Osteoblast (primary cell): ENCODE data around the gene IGF2R. TPM values are rescaled to one million over a fixed set of nuclear protein-coding genes. Genes with fewer than 3 reads are reported as not detected.

Experiments used
- DNase-seq: peaks from one replicate; pipeline ENCODE4 v3.0.0; 2011; ENCODE audit warnings: low spot score, mixed read lengths; ENCODE audit not compliant: insufficient read length; ENCODE audit errors: missing footprints
- H2AFZ ChIP-seq: 2 replicates; pipeline ENCODE4 v1.6.0; 2011; ENCODE audit warnings: mild to moderate bottlenecking, low read length
- H3K27ac ChIP-seq: 2 replicates; pipeline ENCODE4 v1.5.1; 2011; ENCODE audit warnings: mild to moderate bottlenecking, low read depth, low read length, moderate library complexity
- H3K27me3 ChIP-seq: 2 replicates; pipeline ENCODE4 v1.6.0; 2012; ENCODE audit warnings: mild to moderate bottlenecking, control low read depth, inconsistent platforms, low read length, moderate library complexity; ENCODE audit not compliant: insufficient read depth
- H3K36me3 ChIP-seq: 2 replicates; pipeline ENCODE4 v1.5.1; 2011; ENCODE audit warnings: mild to moderate bottlenecking, low read length, control low read depth, moderate library complexity; ENCODE audit not compliant: insufficient read depth
- H3K4me1 ChIP-seq: 2 replicates; pipeline ENCODE4 v1.5.1; 2011; ENCODE audit warnings: mild to moderate bottlenecking, low read length, control low read depth, moderate library complexity; ENCODE audit not compliant: insufficient read depth
- H3K4me2 ChIP-seq: 2 replicates; pipeline ENCODE4 v1.6.0; 2011; ENCODE audit warnings: mild to moderate bottlenecking, low read length; ENCODE audit not compliant: insufficient read depth
- H3K4me3 ChIP-seq: fragments of 200-600 bp; sonication (generic); 3 replicates; pipeline ENCODE4 v1.5.1; 2012; ENCODE audit warnings: mild to moderate bottlenecking, low read length, inconsistent platforms; ENCODE audit not compliant: insufficient read depth
- H3K79me2 ChIP-seq: 2 replicates; pipeline ENCODE4 v1.6.0; 2012; ENCODE audit warnings: mild to moderate bottlenecking, low read length, control low read depth, inconsistent platforms; ENCODE audit not compliant: insufficient read depth
- H3K9me3 ChIP-seq: 2 replicates; pipeline ENCODE4 v1.5.1; 2011; ENCODE audit warnings: low read depth, low read length, control low read depth
- H4K20me1 ChIP-seq: 2 replicates; pipeline ENCODE4 v1.6.0; 2012; ENCODE audit warnings: mild to moderate bottlenecking, low read length, control low read depth; ENCODE audit not compliant: insufficient read depth
- CTCF ChIP-seq: IDR thresholded peaks from 2 replicates; pipeline ENCODE4 v1.5.1; 2011; ENCODE audit warnings: mild to moderate bottlenecking, low read depth, low read length, moderate library complexity; ENCODE audit errors: extremely low read depth
- total RNA-seq: library from RNA; depleted of rRNA; stranded (reverse); fragments of >200 nt; gene quantifications from 2 replicates; pipeline ENCODE4 v1.2.3, GENCODE V29; 2012

IGF2R gene
- total RNA-seq, 1 donor, result 174 TPM

GRCh38 chr6:159969204-159969912 is 476 bp downstream of the IGF2R start:
- H3K27ac ChIP-seq, result peak overlapping the region; percentile 76
- no peak for TF ChIP-seq CTCF
- H3K36me3 ChIP-seq, result no peaks in the 10 kb centered on the region
- peak; percentile 87 for DNase-seq
- peak overlapping the region; percentile 71 for H2AFZ ChIP-seq
- no peaks in the 10 kb centered on the region for H3K27me3 ChIP-seq
- H3K9me3 ChIP-seq, result no peaks in the 10 kb centered on the region
- peak overlapping the region; percentile 83 for H3K4me3 ChIP-seq
- H3K4me2 ChIP-seq, result peak overlapping the region; percentile 77
- peaks cover 17% of the 10 kb centered on the region for H3K4me1 ChIP-seq
- peaks cover 31% of the 10 kb centered on the region for H4K20me1 ChIP-seq
- peaks cover 51% of the 10 kb centered on the region for H3K79me2 ChIP-seq

GRCh38 chr6:159969921-159970320 is 1.0 kb downstream of the IGF2R start:
- H3K4me1 ChIP-seq, result peaks cover 18% of the 10 kb centered on the region
- H3K27me3 ChIP-seq, result no peaks in the 10 kb centered on the region
- peak overlapping the region; percentile 47 for H2AFZ ChIP-seq
- H3K79me2 ChIP-seq, result peaks cover 57% of the 10 kb centered on the region
- H4K20me1 ChIP-seq, result peaks cover 36% of the 10 kb centered on the region
- peak overlapping the region; percentile 83 for H3K4me3 ChIP-seq
- H3K9me3 ChIP-seq, result no peaks in the 10 kb centered on the region
- peak; percentile 97 for DNase-seq
- H3K4me2 ChIP-seq, result peak overlapping the region; percentile 77
- no peaks in the 10 kb centered on the region for H3K36me3 ChIP-seq
- TF ChIP-seq CTCF, result no peak
- H3K27ac ChIP-seq, result peak overlapping the region; percentile 76

GRCh38 chr6:159970659-159971063 is 1.8 kb downstream of the IGF2R start:
- Histone ChIP-seq H2AFZ (no peak overlapping the region), H3K36me3 (no peaks in the 10 kb centered on the region), H3K27ac (peak overlapping the region; percentile 76), H3K79me2 (peaks cover 63% of the 10 kb centered on the region), H3K27me3 (no peaks in the 10 kb centered on the region), H4K20me1 (peaks cover 41% of the 10 kb centered on the region), H3K4me1 (peaks cover 18% of the 10 kb centered on the region), H3K9me3 (no peaks in the 10 kb centered on the region), H3K4me3 (peak overlapping the region; percentile 83), H3K4me2 (peak overlapping the region; percentile 77)
- peak; percentile 86 for DNase-seq
- TF ChIP-seq CTCF, result no peak

DNA sequence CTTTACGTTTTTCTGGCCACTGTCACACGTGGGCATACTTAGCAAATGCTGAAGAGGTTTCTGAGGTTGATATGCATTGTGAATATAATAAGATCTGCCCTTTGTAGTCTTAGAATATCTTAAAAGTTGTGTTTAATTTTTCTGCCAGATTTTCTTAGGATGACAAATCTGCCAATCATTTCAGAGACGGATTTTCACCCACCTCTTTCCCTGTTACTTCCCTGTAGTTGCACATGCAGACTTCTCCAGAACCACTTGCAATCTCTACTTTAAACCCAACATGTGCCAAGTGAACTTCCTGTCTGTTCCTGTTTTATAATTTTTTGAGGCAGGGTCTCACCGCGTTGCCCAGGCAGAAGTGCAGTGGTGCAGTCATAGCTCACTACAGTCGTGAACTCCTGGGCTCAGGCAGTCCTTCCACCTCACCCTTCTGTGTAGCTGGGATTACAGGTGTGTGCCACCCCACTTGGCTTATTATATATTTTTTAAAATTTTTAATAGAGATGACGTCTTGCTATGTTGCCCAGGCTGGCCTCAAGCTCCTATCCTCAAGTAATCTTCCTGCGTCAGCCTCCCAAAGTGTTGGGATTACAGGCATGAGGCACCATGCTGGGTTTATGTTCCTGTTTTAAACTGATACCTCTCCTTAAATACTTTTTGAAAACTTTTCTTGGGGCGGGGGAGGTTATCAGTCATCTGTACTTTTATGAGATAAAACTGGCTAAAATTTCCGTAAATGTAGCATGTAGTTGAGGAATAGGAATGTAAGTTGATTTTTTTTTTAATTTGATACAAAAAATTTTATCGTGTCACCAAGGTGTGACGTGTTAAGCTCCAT is 2.7 kb downstream of the IGF2R start:
- Histone ChIP-seq H3K79me2 (peaks cover 72% of the 10 kb centered on the region), H3K4me1 (peaks cover 18% of the 10 kb centered on the region), H3K9me3 (no peaks in the 10 kb centered on the region), H3K27ac (no peak overlapping the region), H3K4me3 (no peak overlapping the region), H2AFZ (no peak overlapping the region), H3K36me3 (no peaks in the 10 kb centered on the region), H3K27me3 (no peaks in the 10 kb centered on the region), H3K4me2 (no peak overlapping the region), H4K20me1 (peaks cover 43% of the 10 kb centered on the region)
- no peak for DNase-seq
- TF ChIP-seq CTCF, result no peak
